ENCODE measurements around the gene RFX6.
A peak's percentile ranks its signal among the peaks of the same experiment; 100 is the strongest.

Gene RFX6

DNA sequence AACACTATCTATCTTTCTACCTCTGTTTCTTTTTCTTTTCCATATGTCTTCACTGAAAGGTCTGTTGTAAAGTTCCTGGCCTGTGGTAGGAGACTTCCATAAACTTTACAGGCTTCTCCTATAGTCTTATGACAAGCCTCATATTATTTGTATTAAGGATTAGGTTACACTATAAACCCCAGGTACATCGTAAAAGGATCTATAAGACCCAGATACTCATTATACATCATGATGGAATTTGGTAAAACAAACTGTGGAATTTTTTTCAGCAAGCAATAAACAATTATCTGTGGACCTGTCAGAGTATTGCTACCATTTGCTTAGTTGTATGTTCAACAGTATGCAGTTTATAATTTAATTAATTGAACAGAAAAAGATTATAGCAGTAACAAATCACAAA lies 55.5 kb downstream of the RFX6 start:
- no peaks in the 10 kb centered on the region for H3K27me3 Mint-ChIP-seq
- no peaks in the 10 kb centered on the region for H3K4me1 Mint-ChIP-seq
- ATAC-seq (no peak), DNase-seq (no peak)
- no peaks in the 10 kb centered on the region for H3K9me3 Mint-ChIP-seq
- H3K27ac Mint-ChIP-seq = no peak overlapping the region
- no peak overlapping the region for H3K4me3 Mint-ChIP-seq

DNA sequence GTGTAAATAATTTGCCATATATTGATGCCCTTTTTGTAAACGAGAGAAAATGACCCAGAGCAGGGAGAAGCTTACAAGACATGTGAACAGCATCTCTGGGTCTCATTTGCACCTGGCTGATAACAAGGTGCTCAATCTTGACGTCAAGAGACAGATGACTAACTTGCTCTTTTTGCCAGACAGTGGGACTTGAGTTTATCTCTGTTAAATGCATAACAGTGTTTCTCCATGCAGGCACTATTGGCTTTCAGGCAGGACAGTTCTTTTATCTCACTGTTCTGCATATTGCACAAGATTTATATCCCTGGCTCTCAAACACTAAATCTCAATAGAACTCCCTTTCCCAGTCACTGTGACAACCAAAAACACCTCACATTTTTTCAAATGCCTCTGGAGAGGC lies 56.4 kb downstream of the RFX6 start:
- Mint-ChIP-seq H3K4me3 (no peak overlapping the region), H3K27ac (no peak overlapping the region), H3K9me3 (no peaks in the 10 kb centered on the region), H3K27me3 (no peaks in the 10 kb centered on the region), H3K4me1 (no peaks in the 10 kb centered on the region)
- ATAC-seq = no peak
- DNase-seq = no peak

DNA sequence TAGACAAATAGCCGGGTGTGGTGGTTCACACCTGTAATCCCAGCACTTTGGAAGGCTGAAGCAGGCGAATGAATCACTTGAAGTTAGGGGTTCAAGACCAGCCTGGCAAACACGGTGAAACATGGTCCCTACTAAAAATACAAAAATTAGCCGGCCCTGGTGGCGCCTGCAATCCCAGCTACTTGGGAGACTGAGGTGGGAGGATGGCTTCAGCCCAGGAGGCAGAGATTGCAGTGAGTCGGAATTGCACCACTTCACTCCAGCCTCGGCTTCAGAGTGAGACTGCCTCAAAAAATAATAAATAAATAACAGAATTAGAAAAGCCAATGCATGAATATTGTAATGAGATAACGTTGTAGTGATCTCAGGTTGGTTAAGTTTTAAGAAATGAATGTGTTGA lies 61.3 kb downstream of the RFX6 start:
- no peaks in the 10 kb centered on the region for H3K4me1 Mint-ChIP-seq
- H3K27ac Mint-ChIP-seq = no peak overlapping the region
- no peaks in the 10 kb centered on the region for H3K27me3 Mint-ChIP-seq
- no peaks in the 10 kb centered on the region for H3K9me3 Mint-ChIP-seq
- H3K4me3 Mint-ChIP-seq = no peak overlapping the region
- no peak for DNase-seq
- ATAC-seq = no peak

DNA sequence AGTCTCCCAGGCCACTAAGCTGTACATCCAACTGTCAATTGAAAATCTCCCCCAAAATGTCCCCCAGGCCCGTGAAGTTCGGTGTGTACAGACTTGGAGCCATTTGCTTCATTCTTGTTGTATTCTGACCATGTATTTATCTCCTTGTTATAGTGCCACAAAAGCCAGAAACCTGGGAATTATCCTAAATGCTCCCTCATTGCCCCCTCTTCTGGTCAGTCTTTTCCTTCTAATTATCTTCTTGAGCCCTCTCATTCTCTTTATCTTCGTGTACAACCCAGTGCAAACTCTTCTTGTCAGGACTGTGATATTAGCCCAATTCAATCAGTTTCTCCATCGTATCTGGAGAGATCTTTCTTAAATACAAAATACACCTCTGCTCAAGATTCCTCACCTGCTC lies 64.7 kb downstream of the RFX6 start:
- Mint-ChIP-seq H3K4me1 (no peaks in the 10 kb centered on the region), H3K4me3 (no peak overlapping the region), H3K27ac (no peak overlapping the region), H3K9me3 (no peaks in the 10 kb centered on the region), H3K27me3 (no peaks in the 10 kb centered on the region)
- ATAC-seq = no peak
- DNase-seq = no peak

DNA sequence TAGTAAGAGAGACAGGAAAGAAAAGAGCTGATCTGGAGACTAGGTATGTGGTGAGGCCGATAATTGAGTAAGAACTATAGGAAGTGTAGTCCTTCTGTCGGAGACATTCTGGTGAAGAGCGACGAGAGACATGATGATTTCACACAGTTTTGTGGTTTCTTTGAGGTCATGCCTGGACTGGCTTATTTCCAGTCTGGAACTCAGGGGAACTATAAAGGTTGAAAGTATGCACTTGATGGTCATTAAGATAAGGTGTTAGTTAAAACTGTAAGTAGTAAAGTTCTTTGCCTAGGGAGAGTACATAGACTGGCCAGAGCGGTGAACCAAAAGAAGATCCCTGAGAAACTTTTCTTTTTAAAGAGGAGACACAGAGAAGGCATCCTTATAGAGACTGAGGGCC lies 68.8 kb downstream of the RFX6 start:
- Mint-ChIP-seq H3K4me1 (no peaks in the 10 kb centered on the region), H3K9me3 (no peaks in the 10 kb centered on the region), H3K4me3 (no peak overlapping the region), H3K27ac (no peak overlapping the region), H3K27me3 (no peaks in the 10 kb centered on the region)
- ATAC-seq = no peak
- DNase-seq = no peak

DNA sequence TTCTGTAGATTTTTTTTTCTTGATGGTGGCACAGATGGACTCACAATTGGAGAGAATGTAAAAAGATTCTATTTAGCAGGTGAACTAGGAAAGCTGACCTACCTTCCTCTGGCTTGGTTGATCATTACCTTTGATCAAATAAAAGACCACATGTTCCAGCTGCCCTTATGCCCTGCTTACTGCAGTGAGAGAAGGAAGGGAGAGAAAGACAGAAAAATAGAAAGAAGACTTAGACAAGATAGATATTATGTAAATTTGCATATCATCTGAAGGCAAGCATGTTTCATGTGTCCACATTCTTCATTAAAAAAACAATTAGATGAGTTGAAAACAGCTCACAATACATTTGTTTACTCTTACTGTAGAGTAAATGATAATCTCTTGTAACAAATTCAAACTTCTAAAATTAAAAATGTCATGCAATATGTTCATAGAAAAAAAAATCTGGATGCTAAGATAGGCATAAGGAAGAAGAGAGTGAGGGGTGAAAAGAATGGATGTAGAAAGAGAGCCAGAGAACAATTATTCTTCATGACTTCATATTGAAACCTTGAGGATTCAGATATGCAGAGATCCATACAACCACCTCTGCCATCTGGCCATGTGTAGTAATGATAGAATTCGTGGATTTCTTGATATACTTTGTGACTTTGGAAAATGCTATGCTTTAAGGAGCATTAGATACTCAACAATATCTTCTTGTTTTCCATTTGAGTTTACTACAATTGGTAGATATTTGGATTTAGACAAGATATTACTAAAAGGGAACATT lies 71.7 kb downstream of the RFX6 start:
- no peak overlapping the region for H3K4me3 Mint-ChIP-seq
- no peak for ATAC-seq
- H3K27me3 Mint-ChIP-seq = no peaks in the 10 kb centered on the region
- DNase-seq = no peak
- H3K27ac Mint-ChIP-seq = no peak overlapping the region
- H3K9me3 Mint-ChIP-seq = no peaks in the 10 kb centered on the region
- no peaks in the 10 kb centered on the region for H3K4me1 Mint-ChIP-seq

DNA sequence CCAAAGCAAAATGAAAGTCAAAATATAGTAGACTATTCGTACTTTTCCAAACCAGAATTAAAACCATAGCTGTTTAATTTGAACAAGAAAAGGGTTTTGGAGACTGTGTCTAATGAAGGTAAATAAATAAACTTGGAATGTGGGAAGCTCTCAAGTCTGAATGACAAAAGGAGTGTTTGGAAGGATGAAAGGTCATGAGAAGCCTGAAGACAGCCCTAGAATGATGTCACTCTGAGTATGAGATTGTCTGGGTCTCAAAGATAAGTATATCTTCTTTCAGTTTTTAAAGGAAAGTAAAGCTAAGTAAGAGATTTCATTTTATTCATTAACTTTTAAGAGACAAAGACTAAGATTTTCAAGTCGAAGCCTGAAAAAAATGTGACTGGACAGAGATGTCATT lies 72.9 kb downstream of the RFX6 start:
- Mint-ChIP-seq H3K4me1 (no peaks in the 10 kb centered on the region), H3K27me3 (no peaks in the 10 kb centered on the region), H3K9me3 (no peaks in the 10 kb centered on the region), H3K4me3 (no peak overlapping the region), H3K27ac (no peak overlapping the region)
- DNase-seq = no peak
- ATAC-seq = no peak

DNA sequence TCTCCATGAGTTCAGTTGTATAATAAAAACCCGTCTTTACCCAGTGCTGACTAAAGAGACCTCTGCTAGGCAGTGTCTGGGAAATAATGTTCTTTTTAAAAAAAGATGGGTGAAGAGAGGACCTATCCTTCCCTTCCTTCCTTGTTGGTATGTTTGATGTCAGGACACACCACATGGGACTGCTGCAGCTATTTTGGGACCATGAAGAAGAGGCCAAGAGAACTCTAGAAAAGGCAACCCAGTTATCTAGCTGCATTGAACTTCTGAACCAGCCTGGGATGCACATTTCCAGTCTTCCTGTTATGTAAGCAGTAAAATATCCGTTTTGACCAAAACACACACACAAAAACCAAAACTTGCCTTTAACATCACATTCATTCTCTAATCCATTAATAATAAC lies 77.3 kb downstream of the RFX6 start:
- H3K27ac Mint-ChIP-seq = no peak overlapping the region
- no peaks in the 10 kb centered on the region for H3K9me3 Mint-ChIP-seq
- H3K4me3 Mint-ChIP-seq = no peak overlapping the region
- DNase-seq (no peak), ATAC-seq (no peak)
- H3K27me3 Mint-ChIP-seq = no peaks in the 10 kb centered on the region
- H3K4me1 Mint-ChIP-seq = no peaks in the 10 kb centered on the region

DNA sequence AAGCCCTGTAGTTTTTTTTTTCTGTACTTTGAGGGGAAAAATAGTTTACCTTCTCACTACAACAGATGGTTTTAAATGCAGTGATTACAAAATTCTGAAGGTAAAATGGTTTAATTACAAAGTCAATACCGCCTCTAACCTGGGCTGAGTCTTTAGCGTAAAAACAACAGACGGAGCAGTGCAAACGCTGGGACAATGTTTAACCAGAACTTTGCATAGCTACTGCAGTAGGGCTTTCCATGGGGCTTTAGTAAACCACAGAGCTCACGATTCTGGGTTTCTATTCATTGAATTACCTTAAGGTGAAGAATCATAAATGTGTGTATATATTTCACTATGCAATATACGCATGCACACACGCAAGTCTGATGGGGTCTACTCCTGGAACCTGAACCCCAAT lies 77.9 kb downstream of the RFX6 start:
- no peak overlapping the region for H3K4me3 Mint-ChIP-seq
- DNase-seq (no peak), ATAC-seq (no peak)
- H3K4me1 Mint-ChIP-seq = no peaks in the 10 kb centered on the region
- H3K27ac Mint-ChIP-seq = no peak overlapping the region
- no peaks in the 10 kb centered on the region for H3K27me3 Mint-ChIP-seq
- H3K9me3 Mint-ChIP-seq = no peaks in the 10 kb centered on the region

DNA sequence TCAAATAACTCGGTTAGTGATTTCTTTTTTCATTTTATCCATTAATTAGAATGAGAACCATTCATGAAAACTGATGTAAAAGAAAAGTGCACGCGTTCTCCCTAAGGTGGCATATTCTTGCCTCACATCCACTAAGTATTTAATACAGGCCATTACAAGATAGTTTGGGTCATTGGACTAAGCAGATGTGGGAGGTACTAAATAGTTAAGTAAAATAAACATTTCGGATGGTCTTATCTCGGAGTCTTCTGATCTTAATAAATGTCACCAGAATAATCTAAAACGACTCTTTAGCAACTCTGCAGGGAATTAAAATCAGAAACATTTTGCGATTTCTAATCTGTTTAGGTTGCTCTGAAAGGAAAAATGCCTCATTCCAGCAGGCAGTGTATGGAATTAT lies 78.7 kb downstream of the RFX6 start:
- Mint-ChIP-seq H3K9me3 (no peaks in the 10 kb centered on the region), H3K4me1 (no peaks in the 10 kb centered on the region), H3K27ac (no peak overlapping the region), H3K4me3 (no peak overlapping the region), H3K27me3 (no peaks in the 10 kb centered on the region)
- ATAC-seq (no peak), DNase-seq (no peak)

DNA sequence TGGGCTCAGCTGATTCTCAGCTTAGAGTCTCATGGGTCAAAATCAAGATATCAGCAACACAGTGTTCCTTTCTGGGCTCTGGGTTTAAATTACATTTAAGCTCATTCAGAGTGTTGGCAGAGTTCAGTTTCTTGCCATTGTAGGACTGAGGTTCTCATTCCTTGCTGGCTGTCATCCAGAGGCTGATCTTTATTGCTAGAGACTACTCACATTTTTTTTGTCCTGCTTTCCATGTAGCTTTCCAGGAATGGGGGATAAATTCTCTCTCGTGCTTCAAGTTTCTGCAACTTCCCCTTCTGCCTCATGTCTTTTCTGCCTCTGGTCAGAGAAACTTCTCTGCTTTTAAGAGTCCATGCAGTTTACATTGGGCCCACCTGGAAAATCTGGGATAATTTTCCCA lies 86.9 kb downstream of the RFX6 start:
- Mint-ChIP-seq H3K27me3 (peaks cover 7% of the 10 kb centered on the region), H3K9me3 (no peaks in the 10 kb centered on the region), H3K4me1 (no peaks in the 10 kb centered on the region), H3K27ac (no peak overlapping the region), H3K4me3 (no peak overlapping the region)
- ATAC-seq (no peak), DNase-seq (no peak)

DNA sequence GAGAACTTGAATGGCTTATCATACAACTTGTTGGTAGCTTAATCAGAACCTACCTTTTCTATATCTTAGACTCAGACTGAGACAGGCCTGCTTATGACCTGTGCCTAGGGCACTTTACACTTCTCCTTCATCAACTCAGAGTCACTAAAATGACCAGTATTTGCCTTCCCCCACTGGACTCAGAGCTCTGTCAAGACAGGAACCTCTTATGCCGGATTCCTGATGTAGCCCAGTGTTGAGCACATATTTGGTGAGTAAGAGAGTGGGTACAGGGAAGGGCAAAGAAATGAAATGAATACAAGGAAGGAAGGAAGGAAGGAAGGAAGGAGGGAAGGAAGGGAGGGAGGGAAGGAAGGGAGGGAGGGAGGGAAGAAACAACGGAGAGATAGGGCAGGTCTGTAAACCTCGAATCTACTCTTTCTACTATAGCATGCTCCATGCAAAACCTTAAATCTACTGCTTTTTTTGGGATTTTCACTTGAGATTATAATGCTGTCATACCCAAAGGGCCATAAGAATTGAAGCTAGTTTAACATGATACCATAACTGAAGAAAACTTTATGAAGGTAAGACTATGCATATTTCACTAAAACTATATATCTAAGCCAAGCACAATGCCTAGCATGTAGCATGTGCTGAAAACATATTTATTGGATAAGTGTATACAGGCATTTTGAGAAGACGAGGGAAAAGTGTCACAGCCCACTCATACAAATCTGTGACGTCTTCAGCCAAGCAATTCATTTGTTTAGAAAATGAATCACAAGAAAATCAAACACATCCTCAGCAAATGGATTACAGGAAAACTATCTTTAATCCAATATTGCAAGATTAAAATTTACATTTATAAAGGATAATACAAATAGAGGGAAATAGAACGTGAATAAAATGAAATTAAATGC lies 89.9 kb downstream of the RFX6 start:
- ATAC-seq = no peak
- no peak for DNase-seq
- H3K9me3 Mint-ChIP-seq = no peaks in the 10 kb centered on the region
- H3K4me1 Mint-ChIP-seq = no peaks in the 10 kb centered on the region
- no peak overlapping the region for H3K4me3 Mint-ChIP-seq
- peaks cover 7% of the 10 kb centered on the region for H3K27me3 Mint-ChIP-seq
- no peak overlapping the region for H3K27ac Mint-ChIP-seq

DNA sequence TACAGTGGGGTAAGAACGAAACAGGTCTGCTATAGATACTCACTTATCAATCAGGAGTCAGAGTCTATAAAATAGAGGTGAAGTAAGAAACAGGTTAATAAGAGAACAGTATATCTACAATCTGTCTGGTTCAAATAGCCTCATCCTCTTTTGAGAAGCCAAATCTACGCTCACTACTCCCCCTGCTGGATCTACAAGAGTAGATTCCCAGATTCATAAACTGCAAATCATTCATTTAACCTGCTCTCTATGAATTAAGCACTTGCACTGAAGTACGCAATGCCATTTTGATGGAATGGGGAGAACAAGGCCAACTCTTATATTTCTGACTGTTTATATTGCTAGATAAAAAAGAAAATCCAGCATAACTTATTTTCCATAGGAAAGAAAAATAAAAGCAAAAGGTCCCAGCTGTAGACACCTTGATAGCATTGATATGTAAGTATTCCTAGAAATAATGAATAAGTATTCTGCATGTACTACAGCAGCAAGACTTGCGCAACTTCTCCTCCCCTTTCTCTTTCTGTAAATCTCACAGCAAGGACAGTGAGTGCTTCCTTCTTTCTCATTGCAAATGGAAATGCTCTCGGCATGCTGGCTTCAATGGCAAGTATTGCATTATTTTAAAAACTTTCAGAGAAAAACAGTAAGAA lies 92.3 kb downstream of the RFX6 start:
- DNase-seq (peak in 1 of 2 donors; percentile 16), ATAC-seq (peak; percentile 68)
- no peak overlapping the region for H3K4me3 Mint-ChIP-seq

DNA sequence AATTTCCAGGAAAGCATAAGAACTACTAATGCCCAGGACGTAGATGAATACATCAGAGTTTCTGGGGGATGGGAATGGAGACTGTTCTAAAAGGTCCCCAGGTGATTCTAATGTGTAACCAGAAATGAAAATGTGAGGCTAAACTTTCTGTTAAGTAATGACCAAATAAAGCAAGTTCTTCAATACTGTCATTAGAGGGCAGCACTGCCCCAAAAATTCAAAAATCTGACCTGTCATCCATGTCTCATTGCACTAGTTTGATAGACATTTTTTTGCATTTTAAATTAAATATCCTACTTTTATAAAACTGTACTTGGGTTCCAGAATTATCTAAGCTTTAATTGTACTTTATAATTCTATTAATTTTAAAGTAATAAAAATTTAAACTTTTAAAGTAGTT lies 94.9 kb downstream of the RFX6 start:
- H3K4me1 Mint-ChIP-seq = no peaks in the 10 kb centered on the region
- ATAC-seq (no peak), DNase-seq (peak in 1 of 2 donors; percentile 18)
- H3K27me3 Mint-ChIP-seq = peaks cover 7% of the 10 kb centered on the region
- H3K9me3 Mint-ChIP-seq = no peaks in the 10 kb centered on the region
- H3K4me3 Mint-ChIP-seq = no peak overlapping the region
- H3K27ac Mint-ChIP-seq = no peak overlapping the region

More for the DNA sequence above, 92.3 kb downstream of the RFX6 start:
- Mint-ChIP-seq H3K9me3 (no peaks in the 10 kb centered on the region), H3K27ac (no peak overlapping the region), H3K27me3 (peaks cover 7% of the 10 kb centered on the region), H3K4me1 (no peaks in the 10 kb centered on the region)

DNA sequence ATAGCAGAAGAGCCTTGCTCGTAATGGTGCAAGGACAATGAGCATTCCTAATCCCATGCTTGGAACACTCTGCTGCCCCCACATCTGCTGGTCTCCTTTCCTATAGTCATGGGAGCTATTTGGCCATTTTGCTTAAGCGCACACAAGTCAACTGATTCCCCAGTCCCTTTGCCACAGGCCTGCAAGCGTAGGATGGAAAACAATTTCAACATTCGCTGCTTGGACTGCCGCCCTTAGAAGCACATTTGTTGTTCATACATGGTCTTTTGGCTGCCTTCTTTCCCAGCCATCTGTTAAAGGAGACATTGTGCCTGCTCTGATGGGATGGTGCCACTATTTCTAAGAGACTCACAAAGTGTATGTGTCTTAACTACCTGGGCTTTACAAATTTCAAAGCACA lies 96.9 kb downstream of the RFX6 start:
- Mint-ChIP-seq H3K9me3 (no peaks in the 10 kb centered on the region), H3K27ac (no peak overlapping the region), H3K4me3 (no peak overlapping the region), H3K27me3 (peaks cover under 1% of the 10 kb centered on the region), H3K4me1 (no peaks in the 10 kb centered on the region)
- ATAC-seq (no peak), DNase-seq (no peak)

Measured in stimulated activated naive CD8-positive, alpha-beta T cell treated with anti-CD3 and anti-CD28 coated beads, Interleukin-15, amount 100 ng/mL, for 72 hours (primary cell).